GM19467 (cell line): ENCODE results near the gene DCC.

ENCODE experiments used
- ATAC-seq: cut with Tn5 transposase; IDR thresholded peaks from one replicate; pipeline ENCODE4 v1.9.1; 2021; ENCODE audit warnings: mild to moderate bottlenecking, moderate library complexity; ENCODE audit not compliant: unreplicated experiment

The DCC gene, protein sequence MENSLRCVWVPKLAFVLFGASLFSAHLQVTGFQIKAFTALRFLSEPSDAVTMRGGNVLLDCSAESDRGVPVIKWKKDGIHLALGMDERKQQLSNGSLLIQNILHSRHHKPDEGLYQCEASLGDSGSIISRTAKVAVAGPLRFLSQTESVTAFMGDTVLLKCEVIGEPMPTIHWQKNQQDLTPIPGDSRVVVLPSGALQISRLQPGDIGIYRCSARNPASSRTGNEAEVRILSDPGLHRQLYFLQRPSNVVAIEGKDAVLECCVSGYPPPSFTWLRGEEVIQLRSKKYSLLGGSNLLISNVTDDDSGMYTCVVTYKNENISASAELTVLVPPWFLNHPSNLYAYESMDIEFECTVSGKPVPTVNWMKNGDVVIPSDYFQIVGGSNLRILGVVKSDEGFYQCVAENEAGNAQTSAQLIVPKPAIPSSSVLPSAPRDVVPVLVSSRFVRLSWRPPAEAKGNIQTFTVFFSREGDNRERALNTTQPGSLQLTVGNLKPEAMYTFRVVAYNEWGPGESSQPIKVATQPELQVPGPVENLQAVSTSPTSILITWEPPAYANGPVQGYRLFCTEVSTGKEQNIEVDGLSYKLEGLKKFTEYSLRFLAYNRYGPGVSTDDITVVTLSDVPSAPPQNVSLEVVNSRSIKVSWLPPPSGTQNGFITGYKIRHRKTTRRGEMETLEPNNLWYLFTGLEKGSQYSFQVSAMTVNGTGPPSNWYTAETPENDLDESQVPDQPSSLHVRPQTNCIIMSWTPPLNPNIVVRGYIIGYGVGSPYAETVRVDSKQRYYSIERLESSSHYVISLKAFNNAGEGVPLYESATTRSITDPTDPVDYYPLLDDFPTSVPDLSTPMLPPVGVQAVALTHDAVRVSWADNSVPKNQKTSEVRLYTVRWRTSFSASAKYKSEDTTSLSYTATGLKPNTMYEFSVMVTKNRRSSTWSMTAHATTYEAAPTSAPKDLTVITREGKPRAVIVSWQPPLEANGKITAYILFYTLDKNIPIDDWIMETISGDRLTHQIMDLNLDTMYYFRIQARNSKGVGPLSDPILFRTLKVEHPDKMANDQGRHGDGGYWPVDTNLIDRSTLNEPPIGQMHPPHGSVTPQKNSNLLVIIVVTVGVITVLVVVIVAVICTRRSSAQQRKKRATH (N-terminal part only)

GRCh38 chr18:52339891-52340371, at the start of gene DCC:
Gene DCC, plus strand, starts transcription at chr18:52340197. Its CDS starts 591 bp downstream, at chr18:52340788.
- ATAC-seq, result no peak

GRCh38 chr18:52310651-52311050, 29.3 kb upstream of the DCC start:
- ATAC-seq, result no peak

DNA sequence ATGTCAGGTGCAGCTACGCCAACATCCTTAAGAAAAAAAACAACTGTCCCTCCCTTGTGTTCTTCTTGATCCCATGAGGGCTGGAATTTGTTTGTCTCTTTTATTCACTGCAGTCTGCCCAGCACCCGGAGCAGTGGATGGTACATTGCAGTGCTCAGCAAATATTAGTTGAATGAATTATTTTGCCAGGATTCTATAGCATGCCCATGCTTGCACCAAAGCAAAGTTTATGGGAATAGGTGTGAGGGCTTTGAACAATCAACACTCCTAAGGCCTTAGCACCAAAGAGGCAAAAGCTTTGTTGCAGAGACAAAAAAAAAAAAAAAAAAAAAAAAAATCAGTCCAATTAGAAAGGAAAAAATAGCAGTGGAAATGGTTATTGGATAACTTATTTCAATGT, 28.7 kb upstream of the DCC start:
- no peak for ATAC-seq

GRCh38 chr18:52312346-52312745, 27.7 kb upstream of the DCC start:
- ATAC-seq, result no peak

- no peak for ATAC-seq
These were observed 26.8 kb upstream of the DCC start for GRCh38 chr18:52313213-52313612.

DNA sequence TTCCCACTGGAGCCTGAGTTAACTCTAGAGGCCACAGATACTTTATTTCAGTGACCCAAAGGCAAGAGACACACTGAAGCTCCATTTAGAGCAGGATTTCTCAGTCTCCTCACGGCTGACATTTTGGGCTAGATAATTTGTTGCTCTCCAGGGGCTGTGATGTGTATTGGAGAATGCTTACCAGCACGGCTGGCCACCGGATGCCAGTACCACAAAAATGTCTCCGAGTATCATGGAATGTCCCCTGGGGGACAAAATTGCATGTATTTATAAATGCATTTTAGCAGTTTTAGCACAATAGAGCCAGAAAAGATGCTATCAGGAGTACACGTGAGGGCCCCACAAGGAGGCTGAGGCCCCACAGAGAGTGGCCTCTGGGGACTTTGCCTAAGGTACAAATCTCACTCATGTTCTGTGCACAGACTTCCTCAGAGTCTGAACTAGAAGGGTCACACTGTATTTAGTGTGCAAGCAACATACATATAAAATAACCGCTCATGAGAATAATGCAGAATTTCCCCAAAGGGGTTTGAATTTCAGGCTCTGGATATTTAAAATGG, 20.5 kb upstream of the DCC start:
- no peak for ATAC-seq

- ATAC-seq, result no peak
These were observed 17.7 kb upstream of the DCC start for GRCh38 chr18:52322307-52322706.

DNA sequence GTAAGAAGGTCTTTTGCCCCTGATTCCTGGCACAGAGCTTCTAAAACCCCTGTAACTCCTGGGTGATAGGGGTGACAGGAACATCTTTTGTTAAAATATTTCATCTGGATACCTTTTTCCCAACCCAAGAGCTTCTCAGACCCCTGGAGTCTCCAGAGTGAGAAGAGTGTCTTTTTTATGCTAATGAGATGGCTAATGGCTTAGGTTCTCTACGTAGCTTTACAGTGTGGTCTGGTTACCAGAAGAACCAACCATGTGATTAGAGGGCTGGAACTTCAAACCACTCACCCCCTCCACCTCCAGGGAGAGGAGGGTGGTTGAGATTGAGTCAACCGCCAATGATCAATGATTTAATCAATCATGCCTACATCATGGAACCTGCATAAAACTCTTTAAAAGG, 16.2 kb upstream of the DCC start:
- no peak for ATAC-seq

GRCh38 chr18:52325997-52326396, 14.0 kb upstream of the DCC start:
- no peak for ATAC-seq

- ATAC-seq, result no peak
These were observed 6.1 kb upstream of the DCC start for GRCh38 chr18:52333860-52334259.

DNA sequence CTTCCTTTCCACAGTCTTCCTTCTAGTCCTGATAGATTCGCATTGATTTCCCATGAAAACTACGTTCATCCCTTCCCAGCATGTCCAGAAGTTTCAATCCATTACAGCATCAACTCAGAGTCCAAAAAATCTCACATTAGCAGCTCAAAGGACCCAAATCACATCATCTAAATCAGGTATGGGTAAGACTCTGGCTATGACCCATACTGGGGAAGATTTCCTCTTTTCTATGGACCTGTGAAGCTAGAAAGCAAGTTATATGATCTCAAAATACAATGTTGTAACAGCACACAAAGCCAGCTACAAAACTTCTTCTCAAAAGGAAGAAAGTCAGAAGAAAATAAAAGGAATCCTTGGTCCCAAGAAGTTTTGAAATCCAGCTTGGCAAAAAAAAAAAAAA, 5.7 kb upstream of the DCC start:
- no peak for ATAC-seq

GRCh38 chr18:52334896-52335295, 5.1 kb upstream of the DCC start:
- no peak for ATAC-seq

DNA sequence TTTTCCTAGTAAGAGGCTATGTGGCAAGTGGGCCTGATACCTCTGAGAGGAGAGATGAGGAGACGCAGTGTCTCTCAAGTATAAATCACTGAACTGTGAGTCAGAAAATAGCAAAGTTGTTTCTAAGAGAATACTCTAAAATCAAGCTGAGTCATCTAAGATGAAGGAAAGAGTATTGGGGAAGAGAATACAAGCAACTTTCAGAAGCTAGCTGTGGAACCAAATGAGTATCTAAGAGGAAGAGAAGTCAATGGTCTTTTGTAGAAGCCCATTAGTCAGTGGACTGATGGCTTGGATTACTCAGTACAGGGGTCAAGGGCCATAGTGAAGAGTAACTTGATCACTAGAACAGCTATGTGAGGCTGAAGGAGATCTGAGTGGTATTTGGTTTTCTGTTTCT, 2.7 kb upstream of the DCC start:
- ATAC-seq, result no peak

GRCh38 chr18:52340406-52341102, 557 bp downstream of the DCC start:
- ATAC-seq, result no peak

DNA sequence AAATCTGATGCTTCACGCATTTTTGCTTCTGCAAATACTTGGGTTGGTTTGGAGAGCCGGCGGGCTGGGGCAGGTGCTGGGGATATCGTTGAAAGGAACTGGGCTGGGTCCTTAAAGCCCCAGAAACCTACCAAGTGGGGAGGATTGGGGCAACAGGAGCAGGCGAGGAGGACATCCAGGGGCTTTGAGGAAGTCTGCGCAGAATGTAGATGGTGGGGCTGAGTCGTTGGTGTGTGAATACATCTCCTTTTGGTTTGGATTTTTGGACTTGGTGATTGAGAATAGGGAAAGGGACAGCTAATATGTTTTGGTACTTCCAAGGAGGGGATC, 1.1 kb downstream of the DCC start:
- ATAC-seq, result no peak

- ATAC-seq, result no peak
These were observed 1.8 kb downstream of the DCC start for GRCh38 chr18:52341608-52342381.

- no peak for ATAC-seq
These were observed 2.5 kb downstream of the DCC start for GRCh38 chr18:52342456-52342855.

- ATAC-seq, result no peak
These were observed 3.1 kb downstream of the DCC start for GRCh38 chr18:52343138-52343537.

- ATAC-seq, result no peak
These were observed 3.8 kb downstream of the DCC start for GRCh38 chr18:52343731-52344340.
